HG03039 (cell line): ENCODE data around the gene MARCHF10.
"Not testable (repeated sequence)": the region's sequence is repeated elsewhere in the genome, so short reads cannot be mapped to it uniquely, and the experiment has no call there.

ENCODE experiments used
- ATAC-seq: cut with Tn5 transposase; IDR thresholded peaks from one replicate; pipeline ENCODE4 v1.9.1; 2021; ENCODE audit warnings: mild to moderate bottlenecking, moderate library complexity; ENCODE audit not compliant: unreplicated experiment

Gene MARCHF10

DNA sequence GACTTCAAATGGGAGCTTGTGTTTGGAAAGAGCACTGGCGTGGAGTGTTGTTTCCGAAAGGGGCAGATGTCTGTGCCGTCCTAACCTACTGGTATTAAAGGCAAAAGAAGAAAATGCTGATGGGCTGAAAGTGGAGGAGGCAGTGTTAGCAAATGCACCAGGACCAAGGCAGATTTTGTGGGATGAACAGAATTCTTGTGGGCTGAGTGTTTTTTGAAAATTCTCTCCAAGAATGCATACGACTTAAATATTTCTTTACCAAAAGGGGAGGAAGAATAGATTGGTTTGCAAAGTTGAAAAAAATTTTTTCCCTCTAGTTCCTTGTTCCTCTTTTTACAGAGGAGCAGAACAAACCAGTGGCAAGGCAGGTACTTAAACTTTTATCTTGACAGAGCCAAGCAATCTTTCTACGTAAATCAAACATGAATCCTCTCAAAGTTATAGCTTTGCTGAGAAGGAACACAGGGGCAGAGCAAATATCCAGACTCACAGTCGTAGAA, 16.8 kb downstream of the MARCHF10 start:
- no peak for ATAC-seq

DNA sequence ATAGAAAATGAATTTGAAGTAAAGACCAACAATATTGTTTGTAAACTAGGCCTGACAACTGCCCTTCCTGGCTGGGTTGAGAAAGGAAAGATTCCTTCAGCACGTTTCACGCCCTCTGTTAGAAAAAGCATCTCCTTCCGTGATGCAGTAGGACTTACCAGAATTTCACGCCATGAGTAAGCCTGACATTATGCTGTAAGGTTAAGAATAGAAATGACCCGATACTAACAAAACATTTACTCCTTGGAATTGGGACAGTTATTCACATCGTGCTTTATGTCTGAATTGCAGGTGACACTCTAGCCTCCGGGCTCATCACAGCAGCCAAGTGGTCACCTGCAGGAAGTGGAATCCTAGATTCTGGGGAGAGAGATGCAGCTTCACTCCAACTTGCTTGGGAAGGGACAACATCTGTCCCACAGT, 17.5 kb downstream of the MARCHF10 start:
- ATAC-seq: no peak

DNA sequence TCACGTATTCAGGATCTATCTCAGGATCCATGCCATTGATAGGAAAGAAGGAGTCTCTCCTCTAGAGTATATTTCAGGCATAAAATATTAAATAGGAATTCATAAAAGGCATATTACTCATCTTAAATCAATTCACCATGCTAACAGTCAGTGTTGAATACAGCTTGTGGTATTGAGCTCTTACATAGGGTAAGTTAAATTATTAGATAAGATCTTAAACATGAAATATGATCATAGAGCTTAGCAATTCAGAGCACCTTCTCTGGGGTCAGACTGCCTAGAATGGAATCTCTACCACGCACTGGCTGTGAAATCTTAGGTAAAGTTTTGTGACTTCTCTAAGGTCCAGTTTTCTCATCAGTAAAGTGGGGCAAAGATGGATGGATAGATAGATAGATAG, 20.7 kb downstream of the MARCHF10 start:
- no peak for ATAC-seq

DNA sequence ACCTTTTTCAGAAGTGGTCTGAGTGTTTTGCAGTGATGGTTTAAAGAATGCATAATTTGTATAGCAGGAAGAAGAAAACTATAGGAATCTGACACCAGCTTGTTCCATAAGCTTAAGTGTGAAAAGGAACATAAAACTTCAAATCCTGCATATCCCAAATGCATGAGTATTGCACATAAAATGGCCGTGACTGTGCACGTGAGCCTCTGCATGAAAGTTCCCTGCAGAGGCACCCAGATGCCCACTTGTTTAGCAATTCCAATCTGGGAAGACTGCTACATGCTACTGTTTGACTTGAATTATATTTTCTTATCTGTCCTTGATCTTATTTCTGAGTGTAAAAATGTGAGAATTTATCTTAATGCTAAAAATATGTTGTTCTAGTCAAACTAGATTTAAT, 21.5 kb downstream of the MARCHF10 start:
- no peak for ATAC-seq

DNA sequence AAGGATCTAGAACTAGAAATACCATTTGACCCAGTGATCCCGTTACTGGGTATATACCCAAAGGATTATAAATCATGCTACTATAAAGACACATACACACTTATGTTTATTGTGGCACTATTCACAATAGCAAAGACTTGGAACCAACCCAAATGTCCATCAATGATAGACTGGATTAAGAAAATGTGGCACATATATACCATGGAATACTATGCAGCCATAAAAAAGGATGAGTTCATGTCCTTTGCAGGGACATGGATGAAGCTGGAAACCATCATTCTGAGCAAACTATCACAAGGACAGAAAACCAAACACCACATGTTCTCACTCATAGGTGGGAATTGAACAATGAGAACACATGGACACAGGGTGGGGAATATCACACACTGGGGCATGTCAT, 22.1 kb downstream of the MARCHF10 start:
- not testable (repeated sequence) for ATAC-seq

DNA sequence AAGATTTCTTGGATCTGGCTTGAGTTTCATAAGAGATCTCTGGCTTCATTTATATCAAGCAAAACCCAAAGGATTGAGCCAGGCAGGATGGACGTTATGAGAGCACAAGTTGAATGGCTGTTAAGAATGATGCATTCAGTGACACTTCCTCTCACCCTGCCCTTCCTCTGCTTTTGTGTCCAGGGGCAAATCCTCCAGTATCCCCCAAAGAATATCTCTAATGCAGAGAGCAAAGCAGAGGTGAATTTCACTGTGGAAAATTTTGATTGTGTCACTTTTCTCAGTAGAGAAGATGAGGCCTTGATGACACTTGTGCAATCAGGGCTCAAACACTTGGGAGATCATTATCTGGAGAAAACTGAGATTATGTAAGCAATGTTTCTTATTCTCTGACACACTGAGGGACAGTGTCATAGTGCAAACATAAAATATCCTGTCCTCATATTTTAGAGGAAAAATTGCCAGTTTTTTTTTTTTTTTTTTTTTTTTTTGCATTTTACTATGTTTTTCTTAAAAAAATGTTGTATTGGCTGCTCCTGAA, 25.3 kb downstream of the MARCHF10 start:
- ATAC-seq: no peak

DNA sequence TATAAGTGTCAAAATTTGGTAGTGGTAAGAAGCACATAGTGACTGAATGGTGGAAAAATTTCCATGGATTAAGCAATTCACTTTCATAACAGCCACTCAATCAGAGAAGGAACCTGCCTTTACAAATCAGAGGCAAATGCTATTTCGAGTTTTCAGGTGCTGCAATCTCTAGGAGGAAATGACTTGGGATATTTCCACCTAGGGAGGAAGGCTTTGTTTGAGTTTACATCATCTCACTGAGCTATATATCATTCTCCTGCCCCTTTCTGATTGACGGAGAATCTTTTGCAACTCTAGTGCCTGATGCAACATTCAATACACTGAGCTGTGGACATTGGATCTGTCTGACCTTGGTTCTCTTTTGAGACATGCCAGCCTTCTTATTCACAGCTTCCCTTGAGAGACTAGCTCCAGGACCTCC, 26.3 kb downstream of the MARCHF10 start:
- ATAC-seq: no peak

DNA sequence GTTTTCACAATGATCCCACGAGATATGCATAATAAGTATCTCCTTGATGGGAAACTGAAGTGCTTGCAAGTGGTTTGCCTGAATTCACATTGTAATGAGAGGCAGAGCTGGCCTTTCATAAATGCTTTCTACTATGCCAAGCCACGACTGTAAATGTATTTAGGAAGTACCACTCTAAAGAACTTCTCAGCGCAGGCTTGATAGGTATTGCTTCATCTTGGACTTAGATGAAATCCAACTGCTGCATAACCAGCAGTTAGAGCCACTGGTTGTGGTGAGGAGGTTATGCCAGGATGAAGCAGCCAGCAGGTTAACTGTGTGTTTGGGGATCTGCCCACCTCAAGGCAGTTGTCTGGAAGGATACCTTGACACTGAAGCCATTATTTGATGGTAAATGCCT, 26.8 kb downstream of the MARCHF10 start:
- ATAC-seq: no peak

DNA sequence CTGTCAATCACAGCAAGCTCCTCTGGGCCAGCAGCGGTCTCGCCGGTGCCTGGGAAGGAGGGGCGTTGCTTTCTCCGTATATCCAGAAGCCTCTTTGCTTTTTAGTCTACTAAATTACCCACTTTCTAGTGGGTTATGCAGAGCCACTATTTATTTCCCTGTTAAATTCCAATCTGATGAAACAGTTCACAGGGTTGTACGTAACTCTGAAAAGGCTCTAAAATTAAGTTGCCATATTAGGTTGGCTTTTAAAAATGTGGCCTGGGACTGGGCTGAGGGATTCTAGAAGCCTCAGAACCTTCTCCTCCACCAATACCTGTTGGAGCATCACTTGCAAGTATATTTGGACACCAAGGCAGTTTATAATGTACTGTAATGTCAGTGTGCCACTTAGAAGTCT, 27.2 kb downstream of the MARCHF10 start:
- no peak for ATAC-seq

DNA sequence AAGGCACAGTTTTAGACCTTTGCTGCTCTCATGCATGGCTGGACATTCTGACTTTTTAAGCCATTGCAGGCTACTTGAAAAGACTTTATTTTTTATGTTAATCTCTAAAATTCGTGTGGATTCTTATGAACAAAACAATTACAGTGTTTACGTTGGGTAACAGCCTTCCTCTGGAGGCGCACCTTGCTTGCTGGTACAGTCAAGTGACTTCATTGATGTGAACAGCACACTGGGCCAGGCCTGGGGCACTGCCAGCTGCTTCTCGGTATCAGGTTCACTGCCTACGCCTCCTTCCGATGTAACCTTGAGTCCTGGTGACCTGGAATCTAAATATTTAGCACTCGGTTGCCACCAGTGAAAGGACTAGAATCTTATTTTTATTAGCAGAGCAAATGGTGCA, 27.8 kb downstream of the MARCHF10 start:
- no peak for ATAC-seq

DNA sequence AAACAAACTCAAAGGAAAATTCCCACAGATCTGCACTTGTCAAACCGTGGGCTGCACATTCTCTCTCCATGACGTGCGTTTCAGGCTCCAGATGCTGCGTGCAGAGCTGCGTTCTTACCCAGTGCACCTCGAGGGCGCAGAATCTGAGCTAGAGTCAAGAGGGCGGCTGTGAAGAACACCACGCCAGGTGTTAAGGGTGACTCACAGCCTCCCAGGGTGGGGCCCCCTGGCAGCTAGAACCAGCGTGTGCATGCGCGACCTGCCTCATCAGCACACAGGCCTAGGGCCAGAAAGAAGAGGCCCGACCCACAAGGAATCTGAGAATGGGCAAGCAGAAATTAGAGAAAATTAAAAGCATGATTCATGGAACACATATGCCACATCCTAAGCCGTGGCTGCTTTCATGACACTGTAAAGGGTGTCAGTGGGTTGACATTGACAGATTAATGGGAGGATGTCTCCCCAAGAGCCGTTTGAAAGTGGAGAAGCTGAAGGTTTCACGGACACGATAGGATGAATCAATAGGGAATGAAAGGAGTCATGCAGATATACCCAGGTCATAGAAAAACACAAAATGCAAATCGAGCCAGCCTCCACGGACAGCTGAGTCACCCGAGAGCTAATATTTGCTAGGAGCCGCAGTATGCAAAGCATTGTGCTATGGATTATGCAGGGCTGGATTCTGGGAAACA, 29.0 kb downstream of the MARCHF10 start:
- ATAC-seq: no peak

DNA sequence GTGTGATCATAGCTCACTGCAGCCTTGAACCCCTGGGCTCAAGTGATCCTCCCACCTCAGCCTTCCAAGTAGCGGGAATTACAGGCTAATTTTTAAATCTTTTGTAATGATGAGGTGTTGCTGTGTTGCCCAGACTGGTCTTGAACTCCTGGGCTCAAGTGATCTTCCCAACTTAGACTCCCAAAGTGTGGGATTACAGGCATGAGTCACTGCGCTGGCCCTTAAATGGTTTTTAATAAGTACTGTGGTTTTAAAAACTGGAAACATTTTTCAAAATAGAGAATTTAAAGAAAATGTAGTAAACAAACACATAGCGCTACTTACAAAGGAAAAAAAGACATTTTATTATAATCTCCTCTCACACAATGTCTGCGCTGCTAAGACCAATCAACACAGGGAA, 32.2 kb downstream of the MARCHF10 start:
- no peak for ATAC-seq

DNA sequence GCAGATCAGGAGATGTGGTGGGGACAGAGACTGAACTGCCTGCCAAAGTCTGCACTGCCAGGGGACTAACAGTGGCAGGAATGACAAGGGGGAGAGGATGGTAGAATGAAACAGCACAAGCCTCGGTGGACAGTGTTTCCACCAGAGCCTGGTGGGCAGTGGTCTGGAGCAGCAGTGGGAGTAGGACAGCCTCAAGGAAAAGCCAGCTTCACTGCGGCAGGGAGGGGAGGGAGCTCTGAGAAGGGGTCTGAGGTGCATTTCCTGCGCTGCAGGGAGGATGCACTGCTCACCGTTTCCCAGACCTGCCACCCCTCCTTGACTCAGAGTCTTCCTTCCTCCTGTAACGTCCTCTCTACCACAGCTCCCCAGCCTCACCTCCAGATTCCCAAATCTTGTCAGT, 33.8 kb downstream of the MARCHF10 start:
- no peak for ATAC-seq

DNA sequence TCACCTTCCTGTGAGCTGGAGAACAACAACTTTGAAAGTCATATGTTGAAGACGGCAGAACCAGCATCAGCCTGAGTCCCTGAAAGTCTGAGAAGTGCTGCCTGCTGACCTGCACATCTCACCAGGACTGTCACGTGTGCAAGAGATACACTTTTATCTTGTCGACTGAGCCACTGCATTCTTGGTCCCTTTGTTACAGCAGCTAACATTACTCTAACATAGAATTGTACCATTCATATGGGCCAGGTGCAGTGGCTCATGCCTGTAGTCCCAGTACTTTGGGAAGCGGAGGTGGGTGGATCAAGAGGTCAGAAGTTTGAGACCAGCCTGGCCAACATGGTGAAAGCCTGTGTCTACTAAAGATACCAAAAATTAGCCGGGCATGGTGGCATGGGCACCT, 40.1 kb downstream of the MARCHF10 start:
- no peak for ATAC-seq

DNA sequence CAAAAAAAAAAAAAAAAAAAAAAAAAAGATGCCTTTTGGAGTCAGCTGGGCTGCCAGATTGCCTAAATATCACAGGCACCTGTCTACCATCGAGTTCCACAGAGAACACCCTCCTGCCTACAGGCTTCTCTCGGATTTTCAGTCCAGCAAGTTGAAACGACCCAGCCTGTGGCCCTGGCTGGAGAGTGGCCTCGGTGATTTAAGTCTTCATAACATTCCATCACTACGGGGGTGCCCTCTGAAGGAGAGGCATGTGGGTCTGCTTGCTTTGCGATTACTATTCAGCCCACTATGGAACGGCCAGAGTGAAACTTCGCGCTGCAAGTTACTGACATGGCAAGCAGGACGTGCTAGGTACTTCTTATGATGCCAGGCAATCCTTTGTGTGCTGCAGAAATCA, 42.8 kb downstream of the MARCHF10 start:
- ATAC-seq: no peak

DNA sequence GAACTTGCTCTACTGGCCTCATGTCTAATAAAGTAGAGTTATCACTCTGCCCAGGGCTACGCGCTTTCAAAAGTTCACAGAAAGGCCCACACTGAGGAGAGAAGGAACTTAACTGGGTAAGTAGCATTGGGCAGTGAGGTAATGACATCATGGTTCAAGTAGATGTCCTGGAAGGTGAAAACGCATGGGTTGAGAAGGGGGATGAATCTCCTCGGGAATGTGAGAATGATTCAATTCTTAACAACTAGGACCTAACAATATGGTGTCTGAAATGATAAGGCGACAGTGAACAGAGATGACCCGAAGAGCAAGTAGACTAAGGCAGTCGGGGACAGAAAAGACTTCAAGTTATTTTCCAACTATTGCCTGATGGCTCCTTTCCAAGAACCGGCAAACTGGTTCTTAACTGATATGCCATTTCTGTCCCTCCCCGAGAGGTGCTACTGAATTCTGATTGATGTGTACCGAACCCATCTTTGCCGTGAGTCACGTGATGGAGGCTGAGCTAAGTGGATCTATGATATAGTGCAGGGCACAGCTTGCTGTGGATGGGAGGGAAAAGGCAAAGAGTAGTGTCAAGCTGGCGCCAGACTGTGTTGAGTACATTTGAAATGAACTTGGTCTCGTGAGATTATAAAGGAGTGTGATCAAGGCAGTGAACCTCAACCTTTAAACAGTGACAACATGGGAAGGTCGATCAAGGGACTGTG, 44.1 kb downstream of the MARCHF10 start:
- no peak for ATAC-seq

DNA sequence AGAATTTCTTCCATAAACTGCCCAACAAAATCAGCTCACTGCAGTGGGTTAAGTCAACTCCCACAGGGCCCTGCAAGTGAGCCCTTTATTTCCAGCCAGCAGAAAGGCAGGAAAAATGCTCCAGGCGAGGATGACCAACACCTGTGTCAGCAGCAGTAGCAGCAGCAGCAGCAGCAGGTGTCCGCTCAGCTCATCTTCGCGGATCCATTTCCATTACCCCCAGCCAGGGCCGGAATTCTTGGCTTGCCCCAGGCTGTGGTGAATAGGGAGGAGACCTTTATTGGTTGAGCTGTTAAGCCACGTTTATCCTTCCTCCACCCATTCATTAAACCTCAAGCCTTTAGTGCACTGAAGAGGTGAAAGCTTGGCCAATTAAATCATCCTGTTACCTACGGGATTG, 46.2 kb downstream of the MARCHF10 start:
- no peak for ATAC-seq

DNA sequence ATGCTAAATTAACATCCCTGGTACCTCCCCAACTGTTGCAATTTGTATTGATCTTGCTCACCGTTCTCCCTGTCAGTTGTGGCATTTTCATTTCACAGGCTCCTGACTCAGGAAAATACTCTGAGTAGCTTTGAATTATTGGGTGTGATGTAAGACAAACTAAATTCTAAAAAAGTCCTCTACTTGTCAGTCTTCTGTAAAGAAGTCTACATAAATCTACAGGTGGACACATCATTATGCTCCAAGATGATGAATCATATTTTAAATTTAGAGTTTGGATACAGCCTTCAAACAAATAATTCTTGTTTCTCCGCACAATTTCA, 47.2 kb downstream of the MARCHF10 start:
- no peak for ATAC-seq

DNA sequence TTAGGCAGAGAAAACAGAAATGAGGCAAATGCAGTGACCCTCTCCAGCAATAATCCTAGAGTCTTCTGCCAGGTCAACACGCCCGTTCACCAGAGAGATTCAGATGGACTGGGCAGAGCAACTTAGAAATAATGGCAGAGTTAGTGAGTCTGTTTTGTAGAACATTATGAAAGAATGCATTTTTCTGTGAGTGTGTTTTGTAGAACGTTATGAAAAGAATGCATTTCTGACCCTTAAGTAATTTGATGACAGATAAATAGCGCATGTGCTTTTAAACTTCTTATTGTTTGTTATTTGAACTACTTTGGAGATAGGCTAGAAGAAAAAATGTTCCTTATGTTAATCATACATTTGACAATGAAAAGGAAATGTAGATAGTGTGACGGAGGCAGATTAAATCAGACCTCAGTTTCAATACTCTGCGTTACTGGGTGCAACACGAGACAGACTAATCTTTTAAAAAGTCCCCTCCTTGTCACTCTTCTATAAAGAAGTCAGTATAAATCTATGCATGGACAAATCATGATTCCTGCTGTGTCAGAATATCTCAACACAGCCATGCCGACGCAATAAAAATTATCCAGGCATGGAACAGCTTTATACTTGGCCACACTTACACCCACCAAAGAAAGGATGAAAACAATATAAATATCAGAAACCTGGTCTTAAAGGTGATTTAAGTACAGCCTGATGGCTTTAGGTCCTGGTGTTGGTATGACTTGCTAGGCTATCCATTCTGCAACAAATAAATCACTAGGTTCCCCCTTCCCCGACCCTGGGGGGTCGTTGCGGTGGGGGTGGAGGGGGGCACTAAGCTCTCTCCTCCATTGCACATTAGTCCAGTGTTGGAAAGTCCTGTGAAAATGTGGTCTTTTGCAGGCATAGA, 47.8 kb downstream of the MARCHF10 start:
- no peak for ATAC-seq

DNA sequence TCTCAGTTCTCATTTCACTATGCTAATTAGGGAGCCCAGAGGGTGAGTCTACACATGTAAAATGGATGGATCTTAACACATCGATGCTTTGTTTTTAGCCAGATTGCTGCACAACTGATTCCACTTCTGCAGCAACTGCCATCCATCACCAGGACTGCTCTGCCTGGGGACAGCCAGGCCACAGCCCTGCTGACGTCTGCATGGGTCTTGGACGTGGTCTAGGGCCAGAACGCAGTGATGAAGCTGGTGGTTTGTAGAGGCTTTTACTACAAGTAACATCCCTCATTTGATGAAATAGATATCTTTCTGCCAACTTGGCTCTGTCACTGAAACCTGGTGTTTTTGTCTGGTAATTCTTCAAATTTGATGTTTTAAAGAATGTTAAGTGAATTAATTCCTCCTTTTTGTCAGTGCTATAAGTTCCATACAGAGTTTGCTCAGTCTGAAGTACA, 50.6 kb downstream of the MARCHF10 start:
- no peak for ATAC-seq

DNA sequence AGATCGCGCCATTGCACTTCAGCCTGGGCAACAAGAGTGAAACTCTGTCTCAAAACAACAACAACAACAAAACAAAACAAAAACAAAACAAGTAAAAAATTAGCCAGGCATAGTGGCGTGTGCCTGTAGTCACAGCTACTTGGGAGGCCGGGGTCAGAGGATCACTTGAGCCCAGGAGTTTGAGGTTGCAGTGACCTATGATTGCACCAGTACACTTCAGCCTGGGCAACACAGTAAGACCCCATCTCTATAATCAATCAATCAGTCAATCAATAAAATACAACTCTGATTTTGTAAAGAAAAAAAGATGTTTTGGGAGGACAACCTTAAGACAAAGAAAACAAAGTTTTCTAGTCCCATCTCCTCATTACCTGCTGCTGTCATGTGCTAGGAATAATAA, 51.9 kb downstream of the MARCHF10 start:
- no peak for ATAC-seq
